GM23338 (cell line): ENCODE data around the gene C1QTNF7.

Source experiments
- CREB1 ChIP-seq: fragments of 250-450 bp; sonication (Bioruptor Pico); IDR thresholded peaks from 2 replicates; pipeline ENCODE4 v1.5.0; 2020; ENCODE audit warnings: low read depth, mild to moderate bottlenecking, moderate library complexity
- CTCF ChIP-seq, 2 experiments: fragments of 200-600 bp in 1 of 2; sonication (generic) in 1 of 2; conservative IDR thresholded peaks; 2 replicates each; pipeline versions ENCODE4 v1.5.1 to v1.6.1; 2016 to 2017; ENCODE audit warnings: antibody characterized with exemption in 2 of 2, low read depth in 2 of 2, mild to moderate bottlenecking in 2 of 2, moderate library complexity in 1 of 2
- EZH2 ChIP-seq: fragments of 200-600 bp; sonication (generic); IDR thresholded peaks from one replicate; pipeline ENCODE4 v1.8.0; 2017; ENCODE audit warnings: antibody characterized with exemption, mild to moderate bottlenecking, low read depth; ENCODE audit not compliant: unreplicated experiment
- EZH2phosphoT487 ChIP-seq: fragments of 200-600 bp; sonication (generic); IDR thresholded peaks from one replicate; pipeline ENCODE4 v1.8.1; 2018; ENCODE audit warnings: antibody characterized with exemption; ENCODE audit not compliant: unreplicated experiment
- POLR2AphosphoS5 ChIP-seq: IDR thresholded peaks from 2 replicates; pipeline ENCODE4 v1.6.1; 2016; ENCODE audit warnings: antibody characterized with exemption, low read depth
- STAT1 ChIP-seq: IDR thresholded peaks from one replicate; pipeline ENCODE4 v1.6.1; 2016; ENCODE audit warnings: antibody characterized with exemption; ENCODE audit not compliant: unreplicated experiment
- ZNF114 ChIP-seq: fragments of 250-450 bp; sonication (Bioruptor Pico); IDR thresholded peaks from 2 replicates; pipeline ENCODE4 v1.5.0; 2020; ENCODE audit warnings: mild to moderate bottlenecking, moderate library complexity
- TF ChIP-seq, protein P1 (sequence below): IDR thresholded peaks from one replicate; pipeline ENCODE4 v1.6.1; 2018; ENCODE audit warnings: antibody characterized with exemption; ENCODE audit not compliant: unreplicated experiment
- TF ChIP-seq, protein P2 (sequence below): fragments of 250-450 bp; sonication (Bioruptor Pico); IDR thresholded peaks from 2 replicates; pipeline ENCODE4 v1.5.0; 2020; ENCODE audit warnings: mild to moderate bottlenecking, moderate library complexity

- TF ChIP-seq EZH2 (no peak), CTCF (conservative IDR thresholded peaks at IDR 0.05; ENCODE audit: low read depth in 2 of 2) (no peak), EZH2phosphoT487 (no peak), POLR2AphosphoS5 (no peak), CREB1 (CRISPR knock-in tag) (no peak), STAT1 (no peak), ZNF114 (CRISPR knock-in tag) (no peak)
- TF ChIP-seq, protein P1, sequence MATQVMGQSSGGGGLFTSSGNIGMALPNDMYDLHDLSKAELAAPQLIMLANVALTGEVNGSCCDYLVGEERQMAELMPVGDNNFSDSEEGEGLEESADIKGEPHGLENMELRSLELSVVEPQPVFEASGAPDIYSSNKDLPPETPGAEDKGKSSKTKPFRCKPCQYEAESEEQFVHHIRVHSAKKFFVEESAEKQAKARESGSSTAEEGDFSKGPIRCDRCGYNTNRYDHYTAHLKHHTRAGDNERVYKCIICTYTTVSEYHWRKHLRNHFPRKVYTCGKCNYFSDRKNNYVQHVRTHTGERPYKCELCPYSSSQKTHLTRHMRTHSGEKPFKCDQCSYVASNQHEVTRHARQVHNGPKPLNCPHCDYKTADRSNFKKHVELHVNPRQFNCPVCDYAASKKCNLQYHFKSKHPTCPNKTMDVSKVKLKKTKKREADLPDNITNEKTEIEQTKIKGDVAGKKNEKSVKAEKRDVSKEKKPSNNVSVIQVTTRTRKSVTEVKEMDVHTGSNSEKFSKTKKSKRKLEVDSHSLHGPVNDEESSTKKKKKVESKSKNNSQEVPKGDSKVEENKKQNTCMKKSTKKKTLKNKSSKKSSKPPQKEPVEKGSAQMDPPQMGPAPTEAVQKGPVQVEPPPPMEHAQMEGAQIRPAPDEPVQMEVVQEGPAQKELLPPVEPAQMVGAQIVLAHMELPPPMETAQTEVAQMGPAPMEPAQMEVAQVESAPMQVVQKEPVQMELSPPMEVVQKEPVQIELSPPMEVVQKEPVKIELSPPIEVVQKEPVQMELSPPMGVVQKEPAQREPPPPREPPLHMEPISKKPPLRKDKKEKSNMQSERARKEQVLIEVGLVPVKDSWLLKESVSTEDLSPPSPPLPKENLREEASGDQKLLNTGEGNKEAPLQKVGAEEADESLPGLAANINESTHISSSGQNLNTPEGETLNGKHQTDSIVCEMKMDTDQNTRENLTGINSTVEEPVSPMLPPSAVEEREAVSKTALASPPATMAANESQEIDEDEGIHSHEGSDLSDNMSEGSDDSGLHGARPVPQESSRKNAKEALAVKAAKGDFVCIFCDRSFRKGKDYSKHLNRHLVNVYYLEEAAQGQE = no peak
- TF ChIP-seq, protein P2, sequence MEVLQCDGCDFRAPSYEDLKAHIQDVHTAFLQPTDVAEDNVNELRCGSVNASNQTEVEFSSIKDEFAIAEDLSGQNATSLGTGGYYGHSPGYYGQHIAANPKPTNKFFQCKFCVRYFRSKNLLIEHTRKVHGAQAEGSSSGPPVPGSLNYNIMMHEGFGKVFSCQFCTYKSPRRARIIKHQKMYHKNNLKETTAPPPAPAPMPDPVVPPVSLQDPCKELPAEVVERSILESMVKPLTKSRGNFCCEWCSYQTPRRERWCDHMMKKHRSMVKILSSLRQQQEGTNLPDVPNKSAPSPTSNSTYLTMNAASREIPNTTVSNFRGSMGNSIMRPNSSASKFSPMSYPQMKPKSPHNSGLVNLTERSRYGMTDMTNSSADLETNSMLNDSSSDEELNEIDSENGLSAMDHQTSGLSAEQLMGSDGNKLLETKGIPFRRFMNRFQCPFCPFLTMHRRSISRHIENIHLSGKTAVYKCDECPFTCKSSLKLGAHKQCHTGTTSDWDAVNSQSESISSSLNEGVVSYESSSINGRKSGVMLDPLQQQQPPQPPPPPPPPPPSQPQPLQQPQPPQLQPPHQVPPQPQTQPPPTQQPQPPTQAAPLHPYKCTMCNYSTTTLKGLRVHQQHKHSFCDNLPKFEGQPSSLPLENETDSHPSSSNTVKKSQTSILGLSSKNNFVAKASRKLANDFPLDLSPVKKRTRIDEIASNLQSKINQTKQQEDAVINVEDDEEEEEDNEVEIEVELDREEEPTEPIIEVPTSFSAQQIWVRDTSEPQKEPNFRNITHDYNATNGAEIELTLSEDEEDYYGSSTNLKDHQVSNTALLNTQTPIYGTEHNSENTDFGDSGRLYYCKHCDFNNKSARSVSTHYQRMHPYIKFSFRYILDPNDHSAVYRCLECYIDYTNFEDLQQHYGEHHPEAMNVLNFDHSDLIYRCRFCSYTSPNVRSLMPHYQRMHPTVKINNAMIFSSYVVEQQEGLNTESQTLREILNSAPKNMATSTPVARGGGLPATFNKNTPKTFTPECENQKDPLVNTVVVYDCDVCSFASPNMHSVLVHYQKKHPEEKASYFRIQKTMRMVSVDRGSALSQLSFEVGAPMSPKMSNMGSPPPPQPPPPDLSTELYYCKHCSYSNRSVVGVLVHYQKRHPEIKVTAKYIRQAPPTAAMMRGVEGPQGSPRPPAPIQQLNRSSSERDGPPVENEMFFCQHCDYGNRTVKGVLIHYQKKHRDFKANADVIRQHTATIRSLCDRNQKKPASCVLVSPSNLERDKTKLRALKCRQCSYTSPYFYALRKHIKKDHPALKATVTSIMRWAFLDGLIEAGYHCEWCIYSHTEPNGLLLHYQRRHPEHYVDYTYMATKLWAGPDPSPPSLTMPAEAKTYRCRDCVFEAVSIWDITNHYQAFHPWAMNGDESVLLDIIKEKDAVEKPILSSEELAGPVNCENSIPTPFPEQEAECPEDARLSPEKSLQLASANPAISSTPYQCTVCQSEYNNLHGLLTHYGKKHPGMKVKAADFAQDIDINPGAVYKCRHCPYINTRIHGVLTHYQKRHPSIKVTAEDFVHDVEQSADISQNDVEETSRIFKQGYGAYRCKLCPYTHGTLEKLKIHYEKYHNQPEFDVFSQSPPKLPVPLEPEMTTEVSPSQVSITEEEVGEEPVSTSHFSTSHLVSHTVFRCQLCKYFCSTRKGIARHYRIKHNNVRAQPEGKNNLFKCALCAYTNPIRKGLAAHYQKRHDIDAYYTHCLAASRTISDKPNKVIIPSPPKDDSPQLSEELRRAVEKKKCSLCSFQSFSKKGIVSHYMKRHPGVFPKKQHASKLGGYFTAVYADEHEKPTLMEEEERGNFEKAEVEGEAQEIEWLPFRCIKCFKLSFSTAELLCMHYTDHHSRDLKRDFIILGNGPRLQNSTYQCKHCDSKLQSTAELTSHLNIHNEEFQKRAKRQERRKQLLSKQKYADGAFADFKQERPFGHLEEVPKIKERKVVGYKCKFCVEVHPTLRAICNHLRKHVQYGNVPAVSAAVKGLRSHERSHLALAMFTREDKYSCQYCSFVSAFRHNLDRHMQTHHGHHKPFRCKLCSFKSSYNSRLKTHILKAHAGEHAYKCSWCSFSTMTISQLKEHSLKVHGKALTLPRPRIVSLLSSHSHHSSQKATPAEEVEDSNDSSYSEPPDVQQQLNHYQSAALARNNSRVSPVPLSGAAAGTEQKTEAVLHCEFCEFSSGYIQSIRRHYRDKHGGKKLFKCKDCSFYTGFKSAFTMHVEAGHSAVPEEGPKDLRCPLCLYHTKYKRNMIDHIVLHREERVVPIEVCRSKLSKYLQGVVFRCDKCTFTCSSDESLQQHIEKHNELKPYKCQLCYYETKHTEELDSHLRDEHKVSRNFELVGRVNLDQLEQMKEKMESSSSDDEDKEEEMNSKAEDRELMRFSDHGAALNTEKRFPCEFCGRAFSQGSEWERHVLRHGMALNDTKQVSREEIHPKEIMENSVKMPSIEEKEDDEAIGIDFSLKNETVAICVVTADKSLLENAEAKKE = no peak
Measured at GRCh38 chr4:15413623-15414019, 14.2 kb upstream of the C1QTNF7 start.
